GM19043 (cell line): ENCODE measurements around the gene PRKAR1B.

Source experiments
- ATAC-seq: cut with Tn5 transposase; IDR thresholded peaks from one replicate; pipeline ENCODE4 v1.9.1; 2021; ENCODE audit warnings: low read depth; ENCODE audit not compliant: unreplicated experiment

The PRKAR1B gene

DNA sequence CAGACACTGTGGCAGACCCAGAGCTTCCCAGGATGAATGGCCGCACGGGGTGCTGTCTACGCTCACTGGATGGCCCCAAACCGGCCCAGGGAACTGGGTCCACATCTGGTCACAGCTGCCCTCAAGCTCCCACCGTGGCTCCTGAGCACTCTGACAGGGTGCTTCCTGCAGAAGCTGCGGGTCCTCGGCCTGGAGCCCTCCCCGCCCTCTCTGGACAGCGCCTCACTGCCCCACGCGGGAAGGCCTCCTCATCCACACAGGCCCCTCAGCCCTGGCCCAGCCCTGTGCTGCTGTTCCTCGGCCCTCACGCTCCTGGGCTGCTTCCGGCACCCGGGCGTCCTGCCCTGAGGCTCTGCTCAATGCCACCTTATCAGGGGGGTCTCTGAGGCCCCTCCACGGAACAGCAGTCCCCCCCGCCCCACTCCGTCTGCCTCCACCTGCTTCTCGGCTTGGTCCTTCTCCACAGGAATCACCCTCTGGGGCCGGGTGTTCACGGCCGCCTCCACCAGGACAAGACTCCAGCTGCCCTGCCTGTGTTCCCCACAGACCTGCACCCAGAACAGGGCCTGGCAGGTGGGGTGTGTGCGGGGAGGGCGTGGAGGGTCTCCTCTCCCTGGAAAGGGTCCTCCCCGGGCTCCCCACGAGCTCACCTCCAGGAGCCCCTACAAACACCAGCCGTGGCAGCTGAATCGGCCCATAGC, 132.0 kb downstream of the PRKAR1B start:
- no peak for ATAC-seq

DNA sequence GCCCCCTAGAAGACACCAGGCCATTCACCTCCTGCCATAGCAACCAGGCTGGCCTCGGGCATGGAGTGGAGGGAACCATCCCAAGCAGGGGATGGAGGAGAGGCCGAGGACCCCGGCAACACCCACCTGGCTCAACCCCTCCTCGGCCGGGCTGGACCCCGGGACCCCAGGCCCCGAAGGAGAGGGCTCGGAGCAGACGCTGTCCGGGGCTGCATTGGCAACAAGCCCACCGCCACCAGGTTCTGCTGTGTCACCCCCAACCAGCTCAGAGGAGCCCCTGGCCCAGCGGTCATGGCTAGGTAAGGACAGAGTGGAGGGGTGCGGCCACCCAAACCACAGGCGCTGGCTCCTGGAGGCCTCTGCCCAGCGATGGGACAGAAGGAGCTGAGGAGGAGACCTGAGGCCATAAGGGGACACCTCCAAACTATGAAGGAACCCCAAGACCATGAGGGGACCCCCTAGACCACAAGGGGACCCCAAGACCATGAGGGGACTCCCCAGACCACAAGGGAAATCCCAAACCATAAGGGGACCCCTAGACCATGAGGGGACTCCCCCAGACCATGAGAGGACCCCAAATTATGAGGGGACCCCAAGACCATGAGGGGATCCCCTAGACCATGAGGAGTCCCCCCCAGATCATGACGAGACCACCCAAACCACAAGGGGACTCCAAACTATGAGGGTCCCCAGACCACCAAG, 132.7 kb downstream of the PRKAR1B start:
- no peak for ATAC-seq

DNA sequence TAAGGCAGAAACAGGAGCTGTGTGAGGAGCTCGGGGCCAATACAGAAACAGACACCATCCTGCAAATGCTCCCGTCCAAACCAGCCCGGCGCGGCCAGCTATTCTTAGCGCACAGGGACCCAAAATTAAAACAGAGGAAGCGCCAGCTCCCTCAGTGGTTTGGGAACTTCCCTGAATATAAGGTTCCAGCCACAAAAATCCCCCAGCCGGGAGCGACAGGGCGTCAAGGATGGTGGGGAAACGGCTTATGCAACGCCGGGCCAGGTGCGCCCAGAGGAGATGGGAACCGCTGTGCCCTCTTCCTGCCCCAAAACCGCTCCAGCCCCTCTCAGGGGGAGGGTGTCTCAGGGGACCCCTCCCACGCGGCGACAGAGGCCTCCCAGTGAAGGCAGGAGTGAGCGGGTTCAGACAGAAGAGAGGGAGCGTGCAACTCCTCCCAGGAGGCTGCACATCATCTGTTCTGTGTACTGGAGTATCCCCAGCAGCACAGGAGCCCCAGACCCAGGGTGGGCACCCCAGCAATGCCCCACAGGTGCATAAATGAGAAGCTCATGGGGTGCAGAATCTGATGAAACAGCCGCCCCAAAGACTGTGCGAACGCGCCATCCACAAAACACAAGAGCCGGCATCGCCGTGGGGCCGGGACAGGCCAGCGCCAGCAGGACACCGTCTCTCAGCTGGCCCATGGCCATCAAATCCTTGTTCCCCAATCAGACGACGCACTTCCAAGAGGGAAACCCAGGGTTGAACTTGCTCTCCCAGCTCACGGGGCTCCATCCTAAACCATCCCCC, 133.6 kb downstream of the PRKAR1B start:
- ATAC-seq = no peak

DNA sequence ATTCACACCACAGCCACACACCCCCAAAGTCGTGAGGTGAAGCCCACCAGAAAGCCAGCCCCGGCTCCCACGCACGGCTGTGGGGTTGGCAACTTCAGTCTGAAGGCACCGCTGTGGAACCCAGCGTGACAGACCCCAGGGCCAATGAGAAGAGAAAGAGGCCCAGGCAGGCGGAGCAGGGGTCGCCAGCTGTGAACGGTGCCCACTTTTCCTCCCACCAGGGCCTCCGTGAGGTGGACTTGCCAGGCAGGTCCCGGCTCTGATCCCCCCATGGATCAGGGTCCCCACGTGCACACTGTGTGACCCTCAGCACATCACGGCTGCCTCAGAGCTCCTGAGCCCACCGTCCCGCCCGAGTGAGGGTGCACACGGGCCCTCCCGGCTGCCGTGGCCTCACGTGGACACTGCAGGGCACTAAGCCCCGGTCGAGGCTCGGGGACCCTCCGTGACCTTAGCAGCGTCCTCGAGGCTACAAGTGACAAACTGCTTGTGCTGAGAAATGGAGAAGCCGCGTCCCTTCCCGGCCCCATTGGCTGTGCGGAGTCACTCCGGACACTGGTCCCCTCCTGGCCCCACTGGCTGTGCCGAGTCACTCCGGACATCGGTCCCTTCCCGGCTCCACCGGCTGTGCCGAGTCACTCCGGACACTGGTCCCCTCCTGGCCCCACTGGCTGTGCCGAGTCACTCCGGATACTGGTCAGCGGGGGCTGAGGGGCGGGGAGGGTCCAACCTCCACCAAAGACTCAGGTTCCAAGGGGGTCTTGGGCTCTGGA, 135.0 kb downstream of the PRKAR1B start:
- no peak for ATAC-seq

DNA sequence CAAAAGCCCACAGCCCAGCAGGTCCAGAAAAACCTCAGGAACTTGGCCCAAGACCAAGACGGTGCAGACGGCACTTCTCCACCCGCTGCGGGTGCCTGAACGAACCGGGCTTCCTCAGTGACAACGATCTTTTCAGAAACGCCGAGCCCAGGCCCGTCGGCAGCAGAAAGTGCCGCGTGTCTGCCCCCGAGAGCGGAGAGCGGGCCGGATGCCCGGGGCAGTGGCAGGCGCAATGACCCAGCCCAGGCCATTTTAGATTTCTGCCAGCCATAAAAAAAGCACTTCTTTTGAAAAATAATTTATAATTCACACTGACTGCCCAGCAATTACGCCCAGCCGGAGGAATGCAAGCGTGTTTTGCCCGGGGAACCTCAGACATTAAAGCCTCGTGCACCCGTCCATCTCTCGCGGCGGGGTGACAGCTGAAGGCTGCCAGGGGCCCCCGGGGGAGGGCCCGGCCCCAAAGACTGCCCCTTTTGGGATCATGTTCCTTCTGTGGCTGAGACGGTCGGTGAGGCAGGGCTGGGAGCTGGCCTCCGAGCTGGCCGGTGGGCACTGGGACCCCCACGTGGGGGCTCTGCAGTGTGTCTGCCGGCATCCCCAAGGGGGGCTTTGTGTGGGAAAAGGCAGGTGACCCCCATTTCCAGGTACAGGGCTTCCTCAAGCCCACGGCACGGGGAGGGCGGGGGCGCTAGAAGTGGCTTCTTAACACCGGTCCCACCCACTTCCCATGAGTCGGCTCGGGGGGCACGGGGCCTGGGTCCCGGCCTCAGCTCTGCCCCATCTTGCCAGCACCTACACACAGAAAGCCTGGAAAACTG, 136.1 kb downstream of the PRKAR1B start:
- no peak for ATAC-seq

DNA sequence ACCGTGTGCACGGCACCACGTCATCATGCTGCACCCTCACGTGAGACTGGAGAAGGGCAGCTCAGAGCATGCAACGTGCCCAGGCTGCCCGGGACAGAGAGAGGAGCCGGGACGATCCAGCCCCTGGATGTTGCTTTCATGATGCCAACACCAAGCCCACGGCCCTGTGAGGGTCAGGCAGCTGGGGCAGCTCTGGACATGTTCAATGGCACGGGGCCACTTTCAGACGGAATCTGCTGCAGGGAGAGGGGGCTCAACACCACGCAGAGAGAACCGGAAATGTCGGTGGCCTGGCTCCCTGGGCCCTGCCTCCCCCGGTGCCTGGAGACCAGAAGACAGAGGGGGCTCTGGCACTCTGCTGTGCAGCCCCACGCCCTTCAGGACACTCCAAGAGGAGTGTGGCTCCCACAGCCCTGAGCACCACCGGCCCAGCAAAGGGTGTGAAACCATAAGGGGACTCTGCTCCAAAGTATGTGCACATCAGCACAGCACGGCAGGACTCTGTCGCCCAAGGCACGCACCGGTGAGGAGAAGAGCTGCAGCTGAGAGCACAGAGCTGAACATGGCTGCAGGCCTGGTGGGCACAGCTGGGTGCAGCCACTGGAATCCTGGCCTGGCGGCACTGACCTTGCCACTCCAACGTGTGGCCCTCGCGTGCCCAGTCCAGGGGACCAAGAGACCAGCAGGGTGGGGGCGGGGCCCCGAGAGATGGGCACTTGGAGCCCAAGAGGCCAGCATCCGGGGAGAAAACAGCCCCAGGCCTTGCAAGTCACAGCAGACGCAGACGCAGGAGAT, 137.1 kb downstream of the PRKAR1B start:
- ATAC-seq = no peak

DNA sequence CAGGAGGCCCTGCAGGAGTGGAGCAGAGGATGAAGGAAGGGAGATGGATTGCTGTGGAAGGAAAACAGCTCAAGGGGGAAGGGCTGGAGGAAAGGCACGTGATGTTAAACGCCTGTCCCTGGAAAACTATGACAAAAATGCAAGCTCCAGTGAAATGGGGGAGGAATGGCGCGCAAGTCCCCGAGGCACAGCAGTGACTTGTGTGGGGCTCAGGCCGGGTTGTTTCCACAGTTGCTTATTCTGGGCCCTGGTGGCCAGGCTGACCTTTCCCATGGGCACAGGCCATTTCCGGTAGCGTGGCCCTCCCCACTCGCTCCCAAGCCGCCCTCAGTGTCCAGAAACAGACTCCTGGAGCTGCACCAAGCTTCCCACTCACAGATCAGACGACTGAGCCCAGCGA, 139.3 kb downstream of the PRKAR1B start:
- ATAC-seq = no peak

DNA sequence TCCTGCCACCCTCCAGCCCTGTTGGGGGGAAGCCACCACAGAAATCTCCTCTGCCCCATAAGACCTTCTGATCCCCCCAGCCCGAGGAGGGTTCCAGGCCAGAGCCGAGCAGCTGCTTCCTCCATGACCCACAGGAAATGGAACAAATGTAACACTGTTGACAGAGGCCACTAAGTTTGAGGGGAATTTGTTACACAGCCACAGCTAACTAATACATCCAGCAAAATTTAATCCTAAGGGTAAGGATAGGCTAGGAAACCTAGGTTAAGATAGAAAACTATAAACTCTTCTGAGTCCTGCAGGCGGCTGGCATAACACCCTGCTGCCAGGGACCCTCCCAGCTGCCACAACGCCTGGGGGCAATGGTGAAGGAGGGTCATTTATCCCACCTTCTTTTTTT, 140.6 kb downstream of the PRKAR1B start:
- no peak for ATAC-seq

DNA sequence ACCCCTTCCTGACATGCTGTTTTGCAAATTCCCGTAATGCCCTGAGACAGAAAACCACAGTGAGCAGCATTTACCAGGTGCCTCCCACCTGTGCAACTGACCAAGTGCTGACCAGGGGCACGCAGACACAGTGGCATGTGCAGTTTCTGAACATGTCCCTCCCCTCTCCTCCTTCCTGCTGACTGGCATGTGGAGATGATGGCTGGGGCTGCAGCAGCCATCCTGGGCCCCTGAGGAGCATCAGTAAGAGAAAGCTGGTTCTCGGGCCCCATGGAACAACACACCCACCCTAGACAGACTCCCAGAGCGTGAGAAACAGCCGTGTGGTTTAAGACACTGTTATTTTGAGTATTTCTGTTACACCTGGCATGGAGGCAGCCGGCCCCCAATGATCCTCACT, 141.2 kb downstream of the PRKAR1B start:
- ATAC-seq = no peak

DNA sequence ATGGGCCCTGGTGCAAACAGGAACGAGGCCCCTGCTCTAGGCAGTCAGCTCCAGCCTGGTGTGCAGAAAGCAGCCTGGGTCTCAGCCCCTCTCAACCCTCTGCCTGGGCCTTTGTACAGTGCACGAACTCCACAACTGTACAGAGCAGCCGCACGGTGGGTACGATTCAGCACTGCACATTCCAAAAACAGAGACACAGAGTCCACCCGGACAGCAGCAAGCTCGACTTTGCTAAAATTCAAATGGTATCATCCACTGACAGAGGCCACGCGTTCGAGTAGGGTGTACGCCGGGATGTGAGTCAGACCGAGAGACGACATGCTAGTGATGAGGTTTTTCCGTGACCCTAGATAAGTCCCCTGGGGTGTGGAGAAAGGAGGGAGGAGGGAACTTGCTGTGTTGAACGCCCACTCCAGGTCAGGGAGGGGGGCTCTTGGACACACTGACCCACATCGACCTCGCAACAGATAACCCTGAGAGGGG, 141.8 kb downstream of the PRKAR1B start:
- ATAC-seq = peak; percentile 49

DNA sequence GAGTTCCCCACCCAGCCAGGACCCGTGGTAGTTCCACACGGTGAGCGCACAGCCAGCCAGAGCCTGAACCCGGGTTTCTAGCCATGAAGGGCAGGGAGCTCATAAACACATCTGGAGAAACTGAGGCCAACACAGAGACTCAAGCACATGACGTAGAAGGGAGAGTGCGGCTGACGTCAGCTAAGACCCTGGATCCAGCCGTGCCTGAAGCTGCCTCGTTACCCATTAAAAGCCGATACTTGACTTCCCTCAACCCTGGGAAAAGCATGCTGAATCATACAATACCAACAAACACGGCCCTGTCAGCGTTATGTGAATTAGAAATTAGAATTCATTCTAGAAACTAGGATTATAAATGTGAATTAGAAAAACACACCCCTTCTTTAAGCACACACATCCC, 142.3 kb downstream of the PRKAR1B start:
- ATAC-seq = no peak

DNA sequence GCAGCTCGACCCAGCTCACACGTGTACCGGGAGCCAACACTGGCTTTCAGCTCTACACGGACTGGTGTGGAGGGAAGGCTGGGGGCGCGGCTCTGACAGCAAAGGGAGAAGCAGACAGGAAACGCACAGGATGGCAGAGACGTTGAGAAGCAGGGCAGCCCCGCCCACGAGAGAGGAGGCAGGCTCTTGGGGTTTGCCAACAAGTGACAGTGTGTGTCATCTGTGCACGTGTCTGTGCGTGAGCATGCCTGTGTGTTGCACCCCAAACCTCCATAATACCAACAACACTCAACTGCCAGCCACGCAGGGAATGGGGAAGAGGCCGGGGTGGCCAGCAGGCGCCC, 143.0 kb downstream of the PRKAR1B start:
- no peak for ATAC-seq

DNA sequence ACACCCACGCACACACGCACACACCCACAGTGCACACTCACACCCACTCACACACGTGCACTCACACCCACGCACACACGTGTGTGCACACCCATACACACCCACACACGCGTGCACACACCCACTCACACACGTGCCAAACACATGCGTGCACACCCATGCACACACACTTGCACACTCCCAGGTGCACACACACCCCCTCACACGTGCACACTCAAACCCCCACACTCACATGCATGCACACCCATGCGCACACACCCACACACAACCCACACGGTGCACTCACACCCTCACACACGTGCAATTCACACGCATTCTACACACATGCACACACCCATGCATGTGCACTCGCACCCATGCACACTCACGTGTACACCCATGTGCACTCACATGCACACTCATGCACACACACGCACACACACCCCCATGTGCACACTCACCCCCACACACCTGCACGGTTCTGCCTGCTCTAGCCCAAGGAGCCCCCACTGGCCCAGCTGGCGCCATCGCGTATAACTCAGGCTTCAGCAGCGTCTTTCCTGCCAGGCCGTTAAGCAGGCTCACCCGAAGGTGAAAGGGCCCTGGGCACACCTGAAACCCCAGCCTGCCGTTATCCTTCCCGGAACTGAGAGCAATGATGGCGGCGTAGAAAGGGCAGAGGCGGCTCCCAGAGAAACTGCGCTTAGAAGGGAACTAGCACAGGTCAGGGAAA, 143.5 kb downstream of the PRKAR1B start:
- no peak for ATAC-seq

DNA sequence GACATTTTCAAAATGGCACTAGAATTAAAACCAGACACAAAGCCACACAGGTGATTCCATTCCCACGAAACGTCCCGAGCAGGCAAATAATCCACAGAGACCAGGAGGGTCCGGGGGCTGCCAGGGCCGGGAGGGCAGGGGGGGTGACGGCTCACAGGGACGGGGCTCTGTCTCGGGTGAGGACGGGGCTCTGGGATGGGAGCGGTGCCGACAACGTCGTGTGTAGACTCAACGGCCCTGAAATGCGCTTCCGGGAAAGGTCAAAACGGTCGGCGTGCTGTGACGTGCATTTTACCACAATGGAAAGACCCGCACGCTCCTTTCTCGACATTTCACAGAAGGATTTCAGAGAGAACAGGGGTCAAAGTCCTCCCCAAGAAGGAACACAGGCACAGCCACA, 144.2 kb downstream of the PRKAR1B start:
- no peak for ATAC-seq

DNA sequence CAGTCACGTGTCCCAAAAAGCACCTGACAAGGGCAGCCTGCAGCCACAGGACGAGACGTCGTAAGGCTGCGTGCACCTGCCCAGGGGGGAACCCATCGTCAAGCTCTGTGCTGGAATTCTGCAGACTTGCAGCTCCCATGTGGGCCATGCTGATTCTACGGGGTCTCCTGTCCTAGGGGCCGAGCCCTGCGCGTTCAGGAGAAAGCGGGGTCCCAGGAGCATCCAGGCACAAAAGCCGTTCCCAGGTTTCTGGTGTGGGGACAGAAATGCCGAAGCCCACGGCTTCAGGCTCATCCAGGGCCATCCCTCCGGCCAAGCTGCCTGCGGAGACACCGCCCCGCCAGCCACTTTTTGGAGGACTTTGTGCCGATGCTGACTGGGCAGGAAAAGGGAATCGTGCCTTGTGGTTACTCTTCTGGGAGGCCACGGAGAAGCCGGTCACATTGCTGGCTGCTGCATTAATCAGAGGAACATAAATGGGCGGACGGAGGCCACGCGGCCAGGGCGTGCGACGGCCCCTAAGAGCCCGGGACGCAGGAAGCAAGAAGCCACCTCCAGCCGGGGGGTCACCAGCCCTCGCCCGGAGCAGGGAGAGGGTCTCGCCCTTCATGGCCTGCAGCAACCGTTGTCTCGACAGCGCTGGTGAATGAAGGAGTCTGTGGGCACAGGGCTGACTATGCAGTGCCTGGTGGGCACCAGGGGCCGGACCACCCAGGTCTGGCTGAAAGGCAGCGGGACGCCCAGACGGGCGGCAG, 144.8 kb downstream of the PRKAR1B start:
- no peak for ATAC-seq

DNA sequence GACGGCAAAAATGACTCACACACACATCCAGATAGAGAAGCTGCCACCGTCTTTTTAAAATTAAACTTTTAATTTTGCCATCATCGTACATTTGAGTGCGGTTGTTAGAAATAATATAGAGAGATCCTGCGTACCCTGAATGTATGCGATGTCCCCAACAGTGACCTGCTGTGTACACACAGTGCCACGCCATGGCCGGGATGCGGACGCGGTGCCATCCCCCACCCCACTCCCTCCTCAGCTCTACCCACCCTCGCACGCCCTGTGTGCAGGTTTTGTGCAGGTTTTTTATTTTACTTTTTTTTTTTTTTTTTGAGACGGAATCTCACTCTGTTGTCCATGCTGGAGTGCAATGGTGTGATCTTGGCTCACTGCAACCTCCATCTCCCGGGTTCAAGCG, 148.7 kb downstream of the PRKAR1B start:
- ATAC-seq = no peak

DNA sequence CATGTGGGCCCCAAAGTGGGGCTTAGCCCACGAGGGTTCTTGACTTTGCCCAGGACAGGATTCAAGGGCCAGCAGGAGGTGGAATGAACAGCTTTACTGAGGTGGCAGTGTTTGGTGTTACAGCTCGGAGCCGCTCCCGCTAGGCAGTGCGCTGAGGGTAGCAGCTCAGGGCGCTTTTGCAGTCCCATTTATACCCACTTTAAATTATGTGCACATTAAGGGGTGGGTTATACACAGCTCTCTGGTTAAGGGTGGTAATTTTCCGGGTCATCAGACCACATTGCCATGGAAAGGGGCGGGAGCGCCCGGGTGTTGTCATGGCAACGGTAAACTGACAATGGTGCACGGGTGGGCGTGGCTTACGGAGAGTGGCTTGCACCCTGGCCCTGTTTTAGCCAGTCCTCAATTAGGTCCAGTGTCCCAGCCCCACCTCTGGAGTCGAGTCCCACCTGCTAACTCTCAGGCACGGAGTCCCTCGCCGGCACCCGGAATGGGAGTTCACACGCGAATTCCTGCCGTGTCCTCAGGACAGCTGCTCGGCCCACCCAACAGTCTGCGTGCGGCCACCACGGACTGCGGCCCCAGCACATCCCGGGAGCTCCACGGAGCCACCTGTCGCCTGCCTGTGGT, 149.2 kb downstream of the PRKAR1B start:
- ATAC-seq = no peak
